ENCODE measurements around the gene STXBP4.

Gene STXBP4

DNA sequence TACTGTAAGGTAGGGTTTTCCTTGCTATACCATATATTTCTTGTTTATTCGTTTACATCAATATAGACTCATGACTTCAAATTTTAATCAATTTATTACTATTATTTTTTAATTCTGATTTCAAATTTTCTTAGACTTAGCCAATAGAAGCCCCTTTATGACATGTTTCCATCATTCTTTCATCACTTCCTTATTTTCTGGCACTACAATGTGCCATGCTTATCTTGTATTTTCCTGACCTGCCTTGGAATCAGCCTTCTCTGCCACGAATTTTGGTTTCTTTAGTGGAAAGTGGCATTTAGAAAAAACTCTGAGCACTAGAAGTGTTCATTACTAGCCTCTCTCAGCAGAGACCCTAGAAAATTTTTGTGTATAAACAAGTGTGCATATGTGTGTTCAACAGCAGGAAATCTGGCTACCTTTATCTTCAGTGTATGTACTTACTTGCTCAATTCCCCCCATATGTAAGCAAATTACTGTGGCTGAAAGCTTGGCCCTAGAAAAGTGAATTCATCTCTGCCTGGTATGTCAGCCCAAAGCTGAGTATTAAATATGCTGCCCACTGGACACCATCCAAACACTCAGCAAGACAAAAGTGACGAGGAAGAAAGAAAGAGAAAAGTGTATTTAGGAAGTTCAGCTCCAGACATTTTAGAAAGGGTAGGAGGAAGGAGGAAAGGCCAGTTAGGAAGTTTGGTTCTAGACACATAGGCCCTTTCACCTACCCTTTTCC, 4.0 kb downstream of the STXBP4 start:
- no peak for FAIRE-seq

DNA sequence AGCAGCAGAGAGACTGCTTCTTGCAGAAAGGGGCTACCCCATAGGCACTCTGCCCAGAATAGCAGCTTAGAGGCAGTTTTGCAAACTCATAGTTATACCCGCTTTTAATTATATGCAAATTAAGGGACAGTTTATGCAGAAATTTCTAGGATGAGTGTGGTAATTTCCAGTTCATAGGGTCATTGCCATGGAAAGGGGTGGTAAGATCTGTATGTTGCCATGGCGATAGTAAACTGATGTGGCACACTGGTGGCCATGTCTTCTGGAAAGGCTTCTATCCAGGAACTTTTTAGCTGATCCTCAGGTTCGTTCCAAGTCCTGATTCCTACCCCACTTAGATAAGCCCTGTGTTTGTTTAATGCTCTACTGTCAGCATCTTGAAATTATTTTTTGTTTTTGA, 6.2 kb downstream of the STXBP4 start:
- FAIRE-seq = no peak

DNA sequence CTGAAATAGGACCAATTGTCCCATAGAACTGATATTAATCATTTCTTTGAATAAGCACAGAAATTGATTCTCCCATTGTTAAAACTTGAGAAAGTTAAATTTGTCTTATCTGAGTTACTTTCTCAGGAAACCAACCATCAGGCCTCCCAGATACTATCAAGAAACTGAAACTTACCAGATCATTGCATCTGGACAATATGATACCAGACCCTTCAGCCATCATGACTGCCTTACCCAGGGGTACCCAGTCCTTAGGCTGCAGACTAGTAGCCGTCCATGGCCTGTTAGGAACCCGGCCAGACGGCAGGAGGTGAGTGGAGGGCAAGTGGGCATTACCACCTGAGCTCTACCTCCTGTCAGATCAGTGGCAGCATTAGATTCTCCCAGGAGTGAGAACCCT, 7.8 kb downstream of the STXBP4 start:
- FAIRE-seq = no peak

DNA sequence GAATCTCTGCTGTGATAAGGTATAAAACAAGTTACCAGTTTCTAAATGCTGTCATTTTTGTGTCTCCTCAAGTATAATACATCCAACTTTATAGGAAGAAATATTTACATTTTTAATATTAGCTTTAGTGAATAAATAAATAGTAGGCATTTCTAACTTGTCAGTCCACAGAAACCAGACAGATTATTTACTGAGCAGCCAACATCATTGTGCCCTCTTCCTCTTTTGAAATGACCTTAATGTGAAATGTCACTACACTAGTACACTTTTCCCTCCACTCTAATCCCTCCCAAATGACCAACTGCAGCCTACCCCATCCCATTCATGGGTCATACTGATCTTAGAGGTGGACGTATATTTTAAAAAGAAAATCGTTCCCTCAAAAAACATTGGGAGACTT, 9.2 kb downstream of the STXBP4 start:
- no peak for FAIRE-seq

DNA sequence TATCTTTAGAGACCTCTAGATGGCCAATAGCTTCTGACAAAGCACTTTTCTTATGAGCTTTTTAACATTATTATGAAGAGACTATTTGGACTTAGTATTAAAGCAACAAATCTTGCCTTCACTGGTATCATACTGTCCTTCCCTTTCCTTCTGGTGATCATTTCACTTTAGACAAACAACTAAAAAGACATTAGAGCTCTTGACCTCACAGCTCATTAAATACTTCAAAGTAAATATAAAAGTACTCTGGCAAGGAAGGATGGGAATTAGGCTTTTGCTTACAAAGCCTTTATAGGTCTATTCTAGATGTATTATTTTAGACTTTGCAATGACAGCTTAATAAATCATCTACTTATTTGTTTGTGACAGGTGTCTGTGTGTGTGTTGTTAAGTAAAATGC, 11.1 kb downstream of the STXBP4 start:
- FAIRE-seq = no peak

DNA sequence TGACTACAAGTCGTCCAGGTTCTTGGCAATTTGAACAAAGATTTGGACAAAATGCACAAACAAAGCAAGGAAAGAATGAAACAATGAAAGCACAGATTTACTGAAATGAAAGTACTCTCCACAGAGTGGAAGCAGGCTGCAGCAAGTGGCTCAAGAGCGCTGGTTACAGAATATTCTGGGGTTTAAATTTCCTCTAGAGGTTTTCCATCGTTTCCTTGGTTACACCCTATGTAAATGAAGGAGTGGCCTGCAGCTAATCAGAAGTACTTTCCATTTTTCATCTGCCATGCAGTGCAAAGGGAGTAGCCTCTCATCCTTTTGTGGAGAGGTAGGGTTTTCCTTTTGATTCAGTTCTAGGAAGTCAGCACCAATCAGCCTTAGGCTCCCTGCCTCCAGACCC, 11.8 kb downstream of the STXBP4 start:
- no peak for FAIRE-seq

DNA sequence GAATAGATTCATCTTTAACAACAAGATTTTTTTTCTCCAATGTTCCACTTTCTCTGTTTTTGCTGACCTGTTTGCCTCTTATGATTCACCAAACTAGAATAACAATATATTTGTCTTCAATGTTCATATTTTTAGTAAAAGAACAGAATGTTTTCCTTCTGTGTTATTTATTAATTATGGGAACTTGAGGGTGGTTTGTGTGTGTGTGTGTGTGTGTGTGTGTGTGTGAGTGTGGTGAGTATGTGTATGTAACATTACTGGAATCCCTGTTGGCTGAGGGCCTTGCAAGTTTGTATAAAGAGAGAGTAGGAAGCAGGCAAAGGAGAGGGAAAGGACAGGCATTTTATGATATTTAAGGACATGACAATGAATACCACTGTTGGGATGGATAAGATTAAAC, 13.8 kb downstream of the STXBP4 start:
- FAIRE-seq = no peak

DNA sequence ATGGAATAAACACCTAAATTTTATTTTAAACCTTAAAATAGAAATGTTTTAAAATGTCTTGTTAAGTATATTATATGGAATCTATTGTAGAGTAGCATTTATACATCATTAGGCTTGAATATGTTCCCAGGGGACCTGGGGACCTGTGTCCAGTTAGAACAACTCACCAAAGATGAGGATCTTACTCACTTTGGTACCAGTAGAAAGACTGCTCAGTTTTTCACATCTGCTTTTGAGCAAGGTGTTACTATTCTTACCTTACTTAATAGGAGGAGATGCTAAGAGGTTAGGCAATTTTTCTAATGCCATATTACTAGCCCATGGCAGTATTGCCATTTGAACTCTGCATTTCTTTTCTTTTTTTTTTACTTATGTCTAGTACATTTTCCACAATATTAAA, 14.7 kb downstream of the STXBP4 start:
- no peak for FAIRE-seq

DNA sequence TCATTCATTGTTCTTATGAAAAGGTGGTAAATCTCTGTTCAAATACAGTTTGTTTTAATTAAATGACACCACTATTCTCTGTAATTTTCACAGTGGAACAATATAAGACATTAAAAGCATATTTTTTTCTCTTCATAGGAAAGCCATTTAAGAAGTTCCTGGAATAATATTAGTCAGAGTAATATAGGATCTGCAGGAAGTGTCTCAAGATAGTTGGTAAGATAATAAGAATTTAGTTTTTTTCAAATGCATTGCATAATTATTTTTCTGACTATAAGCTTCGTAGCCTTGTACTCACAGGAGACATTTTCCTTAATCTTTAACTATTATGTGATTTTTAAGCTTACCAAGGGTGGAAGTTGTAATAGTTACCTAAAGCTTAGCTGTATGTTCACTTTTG, 16.9 kb downstream of the STXBP4 start:
- FAIRE-seq = no peak

DNA sequence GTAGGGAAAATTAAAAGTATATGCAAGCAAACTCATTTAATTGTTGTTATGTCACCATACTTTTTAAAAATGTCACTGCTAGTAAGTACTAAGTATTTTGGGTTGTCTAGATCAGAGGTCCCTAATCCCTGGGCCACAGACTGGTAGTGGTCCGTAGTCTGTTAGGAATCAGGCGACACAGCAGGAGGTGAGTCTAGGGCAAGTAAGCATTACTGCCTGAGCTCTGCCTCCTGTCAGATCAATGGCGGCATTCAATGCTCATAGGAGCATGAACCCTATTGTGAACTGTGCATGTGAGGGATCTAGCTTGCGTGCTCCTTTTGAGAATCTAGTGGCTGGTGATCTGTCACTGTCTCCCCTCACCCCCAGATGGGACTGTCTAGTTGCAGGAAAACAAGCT, 21.6 kb downstream of the STXBP4 start:
- no peak for FAIRE-seq

DNA sequence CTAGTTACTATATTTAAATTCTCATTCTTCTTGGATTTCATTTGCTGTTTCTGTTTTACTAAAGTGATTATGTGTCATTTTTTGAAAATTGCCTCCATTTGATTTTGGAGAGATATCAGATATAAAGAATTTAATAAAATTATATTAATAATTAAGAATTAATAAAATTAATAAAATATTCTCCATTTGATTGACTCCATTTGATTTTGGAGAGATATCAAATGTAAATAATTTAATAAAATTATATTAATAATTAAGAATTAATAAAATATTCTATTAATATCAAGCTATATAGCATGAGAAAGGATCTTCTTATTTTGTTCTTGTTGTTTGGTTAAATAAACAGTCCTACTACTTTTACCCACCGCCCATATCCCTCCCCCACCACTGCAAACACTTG, 23.0 kb downstream of the STXBP4 start:
- peak; percentile 69 for FAIRE-seq

DNA sequence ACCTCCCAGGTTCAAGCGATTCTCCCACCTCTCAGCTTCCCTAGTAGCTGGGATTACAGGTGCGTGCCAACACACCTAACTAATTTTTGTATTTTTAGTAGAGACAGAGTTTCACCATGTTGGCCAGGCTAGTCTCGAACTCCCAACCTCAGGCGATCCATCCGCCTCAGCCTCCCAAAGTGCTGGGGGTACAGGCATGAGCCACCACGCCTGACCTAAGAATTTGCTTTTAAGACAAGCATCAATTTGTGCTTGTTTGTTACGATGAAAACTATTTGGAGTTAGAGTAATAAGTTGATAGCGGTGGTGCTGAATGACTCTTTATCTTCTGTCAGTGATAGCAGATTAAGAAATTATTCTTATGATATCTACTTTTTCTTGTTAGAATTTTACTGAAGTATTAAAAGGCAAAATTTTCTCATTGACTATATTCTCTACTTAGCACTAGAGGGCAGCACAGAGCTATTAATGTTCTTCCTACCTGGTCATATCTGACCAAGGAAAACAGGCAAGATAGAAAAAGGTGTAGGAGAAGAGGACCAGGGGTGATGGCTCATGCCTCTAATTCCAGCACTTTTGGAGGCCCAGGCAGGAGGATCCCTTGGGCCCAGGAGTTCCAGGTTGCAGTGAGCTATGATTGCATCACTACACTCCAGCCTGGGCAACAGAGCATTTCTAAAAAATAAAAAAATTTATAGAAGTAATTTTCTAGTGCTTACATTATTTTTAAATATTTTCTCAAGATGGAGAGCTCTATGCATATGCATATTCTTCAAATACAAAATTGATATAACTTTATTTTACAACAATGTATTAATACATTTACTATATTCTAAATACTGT, 24.5 kb downstream of the STXBP4 start:
- FAIRE-seq = peak; percentile 85

DNA sequence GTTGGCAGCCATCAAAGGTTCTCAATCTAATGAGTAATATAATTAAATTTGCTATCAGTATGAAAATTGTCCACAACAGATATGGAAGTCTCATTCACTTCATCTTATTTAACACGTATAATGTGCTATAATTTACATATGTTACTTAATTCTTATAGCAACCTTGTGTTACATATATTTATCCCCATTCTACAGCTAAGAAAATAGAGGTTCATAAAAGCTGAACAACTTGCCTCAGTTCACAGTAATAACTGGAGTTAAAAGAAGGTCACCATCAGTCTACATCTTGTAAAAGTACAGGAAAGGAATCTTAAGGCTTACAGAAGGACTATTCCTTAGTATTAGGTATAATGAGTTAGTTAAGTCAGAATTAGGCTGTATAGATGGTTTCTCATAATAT, 27.9 kb downstream of the STXBP4 start:
- FAIRE-seq = no peak

DNA sequence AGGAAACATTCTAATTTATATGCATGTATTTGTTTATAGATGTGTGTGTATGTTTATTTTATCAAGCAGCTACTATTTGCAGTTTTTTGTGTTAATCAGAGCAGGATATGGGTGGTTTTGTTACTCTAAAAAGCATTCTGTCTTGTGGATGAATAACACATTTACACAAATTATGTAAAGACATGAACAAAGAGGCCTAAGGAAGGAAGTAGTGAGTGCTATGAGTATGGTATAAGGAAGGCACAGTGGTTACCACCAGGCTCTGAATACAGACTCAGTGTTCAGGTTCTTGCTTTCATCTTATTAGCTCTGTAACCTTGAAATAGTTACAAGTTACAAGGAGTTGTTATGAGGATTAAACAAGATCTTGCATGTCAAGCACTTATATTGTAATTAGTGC, 33.9 kb downstream of the STXBP4 start:
- no peak for FAIRE-seq

DNA sequence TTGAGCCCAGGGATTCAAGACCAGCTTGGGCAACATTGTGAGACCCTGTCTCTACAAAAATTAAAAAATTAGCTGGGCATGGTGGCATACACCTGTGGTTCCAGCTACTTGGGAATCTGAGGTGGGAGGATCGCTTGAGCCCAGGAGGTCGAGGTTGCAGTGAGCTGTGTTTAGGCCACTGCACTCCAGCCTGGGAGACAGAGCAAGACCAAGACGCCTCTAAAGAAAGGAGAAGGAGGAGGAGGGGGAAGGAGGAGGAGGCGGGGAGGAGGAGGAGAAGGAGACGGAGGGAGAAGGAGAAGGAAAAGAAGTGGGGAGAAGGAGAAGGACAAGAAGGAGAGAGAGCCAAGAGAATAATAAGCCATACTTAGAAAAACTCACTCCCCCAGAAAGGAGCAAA, 35.9 kb downstream of the STXBP4 start:
- no peak for FAIRE-seq

DNA sequence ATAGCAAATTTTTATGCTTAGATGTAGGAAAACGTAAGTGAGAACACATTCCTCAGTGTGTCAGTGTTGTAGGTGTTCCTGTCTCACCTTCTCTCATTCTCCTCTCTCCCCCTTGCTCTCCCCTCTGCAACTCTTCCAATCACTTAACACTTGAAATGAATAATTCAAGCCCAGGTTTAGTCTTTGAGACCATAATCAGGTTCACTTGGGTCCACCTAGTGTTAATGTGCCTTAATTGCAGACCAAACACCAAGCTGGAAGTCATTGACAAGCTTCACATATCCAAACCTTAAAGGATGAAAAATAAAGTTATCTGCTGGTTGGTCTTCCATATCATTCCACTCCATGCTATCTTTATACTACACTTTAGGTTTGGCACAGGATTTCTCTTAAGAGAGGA, 37.0 kb downstream of the STXBP4 start:
- FAIRE-seq = no peak

DNA sequence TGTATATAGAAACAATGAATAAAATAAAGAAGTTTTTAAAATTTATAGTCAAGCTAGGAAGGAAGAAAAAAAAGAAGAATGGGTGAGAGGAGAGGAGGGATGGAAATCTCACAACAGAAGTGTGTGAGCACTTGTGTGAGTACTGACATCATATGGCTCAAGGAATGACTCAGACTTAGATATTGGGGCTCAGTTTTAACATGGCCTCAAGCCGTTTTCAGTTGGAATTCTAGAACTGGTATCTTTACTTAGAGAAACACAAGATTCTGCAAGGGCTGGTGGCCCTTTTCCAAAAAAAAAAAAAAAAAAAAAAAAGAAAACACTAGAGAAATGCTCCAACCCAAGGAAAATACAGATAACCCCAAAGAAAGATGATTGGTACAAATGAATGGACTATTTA, 55.1 kb downstream of the STXBP4 start:
- FAIRE-seq = no peak

DNA sequence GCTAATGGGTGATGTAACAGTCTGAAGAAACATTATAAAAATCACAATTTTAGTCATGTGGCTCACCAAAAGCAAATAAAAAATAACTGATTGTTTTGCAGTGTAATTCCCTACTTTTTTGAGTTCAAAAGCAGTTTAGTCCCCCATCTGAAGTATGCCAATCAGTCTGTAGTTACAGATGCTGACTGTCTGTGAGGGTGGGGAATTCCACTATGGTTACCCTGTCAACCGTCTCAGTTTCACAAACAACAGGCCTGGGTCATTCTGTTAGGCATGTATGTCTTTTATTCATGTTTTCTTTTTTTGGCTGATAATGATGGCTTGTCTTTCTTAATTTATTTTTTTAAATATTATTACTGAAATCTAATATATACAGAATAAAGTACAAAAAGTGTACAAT, 69.3 kb downstream of the STXBP4 start:
- no peak for FAIRE-seq

DNA sequence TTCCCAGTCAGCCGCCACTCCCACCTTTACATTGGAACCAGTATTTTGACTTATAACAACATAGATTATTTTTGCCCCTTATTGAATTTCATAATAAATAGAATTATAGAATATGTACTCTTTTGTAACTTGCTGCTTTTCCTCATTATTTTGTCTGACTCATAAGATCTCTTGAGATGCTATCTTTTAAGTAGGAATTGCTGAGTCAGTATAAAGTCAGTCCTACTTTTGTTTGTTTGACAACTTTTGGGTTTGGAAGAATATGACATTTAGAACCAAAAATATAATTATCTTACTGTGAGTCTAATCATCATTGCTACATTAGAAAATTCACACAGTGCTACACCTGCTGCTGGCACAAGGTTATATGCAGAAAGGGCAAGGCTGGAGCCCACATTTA, 69.7 kb downstream of the STXBP4 start:
- FAIRE-seq = no peak

DNA sequence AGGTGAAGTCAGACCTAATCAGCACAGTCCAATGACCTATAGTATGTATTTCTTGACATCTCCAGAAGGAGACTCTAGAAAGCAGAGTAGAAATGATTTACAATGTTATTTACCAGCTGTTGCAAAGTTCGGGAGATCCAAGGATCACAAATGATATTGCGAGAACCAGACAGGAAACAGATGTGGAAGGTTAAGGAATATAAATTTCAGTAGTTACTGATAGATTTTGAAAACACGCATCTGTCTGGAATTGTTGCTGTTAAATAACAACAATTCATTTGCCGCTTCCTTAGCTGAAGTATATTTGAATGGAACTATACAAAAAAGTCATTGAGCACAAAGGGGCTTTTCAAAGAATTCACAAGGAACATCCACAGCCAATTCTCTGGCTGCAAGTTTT, 72.0 kb downstream of the STXBP4 start:
- no peak for FAIRE-seq

DNA sequence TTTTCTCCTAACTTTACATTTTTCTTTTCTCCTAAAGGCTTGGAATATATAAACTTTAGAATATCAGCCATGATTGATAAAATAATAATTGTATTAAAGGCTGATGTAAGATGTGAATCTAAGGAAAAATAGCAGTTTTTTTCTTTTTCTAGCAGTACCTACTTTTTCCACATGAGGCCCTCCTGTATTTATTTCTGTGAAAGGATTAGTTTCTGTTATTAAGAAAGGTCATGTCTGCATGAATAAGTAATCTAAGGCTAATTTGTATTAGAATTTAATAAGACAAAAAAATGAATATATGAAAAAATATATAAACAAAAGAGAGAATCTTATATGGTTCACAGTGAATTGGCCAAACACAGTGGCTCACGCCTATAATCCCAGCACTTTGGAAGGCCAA, 85.3 kb downstream of the STXBP4 start:
- no peak for FAIRE-seq

DNA sequence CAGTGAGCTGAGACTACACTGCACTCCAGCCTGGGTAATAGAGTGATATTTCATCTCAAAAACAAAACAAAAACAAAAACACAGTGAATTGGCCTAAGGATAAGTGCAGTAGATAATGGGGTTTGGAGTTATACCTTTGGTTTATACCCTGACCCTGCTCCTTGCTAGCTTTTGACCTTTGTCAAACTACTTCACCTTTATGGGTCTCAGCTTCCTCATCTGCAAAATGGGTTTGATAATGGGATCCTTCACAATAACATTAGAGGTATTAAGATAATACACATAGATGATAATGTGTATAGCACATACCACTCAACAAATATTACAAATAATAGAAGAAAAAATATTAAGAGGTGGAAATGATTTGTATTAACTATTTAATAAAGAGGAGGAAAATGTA, 85.9 kb downstream of the STXBP4 start:
- no peak for FAIRE-seq

DNA sequence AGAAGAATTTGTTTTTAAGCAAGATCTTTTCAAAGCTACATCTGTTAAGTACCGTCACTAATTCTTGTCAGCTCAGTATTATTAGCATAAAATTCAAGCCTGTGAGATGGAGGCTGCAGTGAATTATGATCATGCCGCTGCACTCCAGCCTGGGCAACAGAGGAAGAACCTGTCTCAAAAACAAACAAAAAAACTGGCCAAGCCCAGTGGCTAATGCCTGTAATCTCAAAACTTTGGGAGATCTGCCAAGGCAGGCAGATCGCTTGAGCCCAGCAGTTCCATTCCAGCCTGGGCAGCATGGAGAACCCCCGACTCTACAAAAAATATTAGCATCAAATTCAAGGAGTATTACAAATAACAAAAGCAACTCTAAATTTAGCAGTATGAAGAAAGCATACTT, 88.0 kb downstream of the STXBP4 start:
- FAIRE-seq = no peak

DNA sequence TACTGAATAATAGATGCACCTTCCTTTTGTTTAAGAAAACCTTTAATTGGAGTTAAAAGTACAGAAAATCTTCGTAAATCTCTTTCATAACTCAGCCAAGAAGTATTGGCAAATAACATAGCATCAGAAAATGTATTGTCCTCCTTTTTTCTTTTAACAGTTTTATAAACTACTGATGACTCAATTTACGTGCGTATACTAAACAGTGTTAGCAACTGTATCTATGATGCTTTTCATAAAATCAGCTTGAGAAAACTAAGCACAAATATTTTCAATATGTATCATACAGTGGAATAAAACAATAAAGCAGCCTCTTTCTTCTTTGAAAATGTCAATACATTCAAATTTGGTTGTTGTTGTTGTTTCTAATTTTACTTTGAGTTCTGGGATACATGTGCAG, 88.6 kb downstream of the STXBP4 start:
- FAIRE-seq = no peak

DNA sequence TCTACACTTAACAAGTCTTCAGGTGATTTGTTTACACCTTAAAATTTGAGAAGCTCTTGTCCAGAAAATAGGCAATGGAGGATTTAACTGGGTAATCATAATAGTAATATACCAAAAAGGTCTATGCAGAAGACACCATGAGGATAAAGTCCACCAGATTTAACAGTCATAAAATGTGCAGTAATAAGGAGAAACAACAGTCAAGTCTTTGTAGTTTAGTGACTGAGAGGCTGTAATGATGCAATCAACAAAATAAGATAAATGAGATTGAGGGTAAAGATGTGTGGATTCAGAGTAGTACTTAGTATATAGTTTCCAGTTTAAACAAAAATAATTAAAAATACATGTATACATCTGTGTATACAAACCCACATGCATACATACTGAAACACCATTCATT, 91.2 kb downstream of the STXBP4 start:
- no peak for FAIRE-seq

Data from colon (tissue), 2 donors.